HG02571 (cell line): ENCODE data around the gene UBE2H.
"Not testable (repeated sequence)": the region's sequence is repeated elsewhere in the genome, so short reads cannot be mapped to it uniquely, and the experiment has no call there.

ENCODE experiments used
- ATAC-seq: cut with Tn5 transposase; IDR thresholded peaks from one replicate; pipeline ENCODE4 v1.9.1; 2021; ENCODE audit warnings: mild to moderate bottlenecking, moderate library complexity; ENCODE audit not compliant: unreplicated experiment

UBE2H gene

DNA sequence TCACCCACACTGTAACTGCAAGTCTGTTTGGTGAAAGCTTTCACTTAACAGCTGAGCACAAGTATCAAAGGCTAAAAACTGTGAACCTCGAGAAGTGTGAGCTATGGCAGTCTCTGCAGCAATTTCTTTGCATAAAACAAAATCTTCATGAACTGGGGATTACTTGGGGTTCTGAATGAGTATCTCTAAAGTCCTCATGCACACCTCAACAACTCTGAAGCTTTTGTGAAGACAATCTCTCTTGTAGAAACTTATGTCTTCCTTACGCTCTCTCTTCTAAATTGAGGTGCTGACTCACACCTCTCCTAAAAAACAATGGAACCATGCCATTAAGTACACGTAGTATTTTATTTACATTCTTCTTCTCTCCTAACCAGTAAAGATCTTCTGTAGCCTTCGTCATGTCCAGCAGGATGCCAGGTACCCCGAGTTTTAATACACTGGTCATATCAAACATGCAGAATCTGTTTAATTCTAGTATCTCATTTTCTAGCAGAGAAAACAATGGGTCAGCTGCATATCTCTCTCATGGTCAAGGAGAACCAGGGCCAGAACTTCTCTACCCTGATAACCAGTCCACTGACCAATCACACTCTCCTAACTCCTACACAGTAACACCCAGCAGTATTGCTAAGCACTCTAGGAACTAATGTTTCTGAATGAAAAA lies 76.9 kb downstream of the UBE2H start:
- no peak for ATAC-seq

GRCh38 chr7:129875160-129875559 lies 77.6 kb downstream of the UBE2H start:
- no peak for ATAC-seq

GRCh38 chr7:129874722-129875121 lies 78.0 kb downstream of the UBE2H start:
- no peak for ATAC-seq

- no peak for ATAC-seq
Observed at GRCh38 chr7:129872054-129872453, 80.7 kb downstream of the UBE2H start.

DNA sequence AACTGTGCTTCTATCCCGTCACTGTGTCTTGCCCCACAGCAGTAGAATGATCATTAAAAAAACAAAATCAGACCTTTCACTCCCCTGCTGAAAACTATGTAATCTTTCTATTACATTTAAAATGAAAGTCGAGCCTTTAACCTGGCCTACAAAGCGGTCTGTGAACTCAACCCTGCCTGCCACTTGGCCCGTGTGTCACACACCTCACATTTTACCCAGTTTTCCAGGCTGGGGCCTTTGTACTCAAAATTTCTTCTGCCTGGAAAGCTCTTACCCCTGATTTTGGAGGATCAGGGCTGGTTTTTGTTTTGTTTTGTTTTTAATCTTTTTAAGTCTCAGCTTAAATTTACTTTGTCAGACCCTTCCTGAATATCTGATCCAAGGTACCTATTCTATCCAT lies 82.1 kb downstream of the UBE2H start:
- ATAC-seq, result no peak

DNA sequence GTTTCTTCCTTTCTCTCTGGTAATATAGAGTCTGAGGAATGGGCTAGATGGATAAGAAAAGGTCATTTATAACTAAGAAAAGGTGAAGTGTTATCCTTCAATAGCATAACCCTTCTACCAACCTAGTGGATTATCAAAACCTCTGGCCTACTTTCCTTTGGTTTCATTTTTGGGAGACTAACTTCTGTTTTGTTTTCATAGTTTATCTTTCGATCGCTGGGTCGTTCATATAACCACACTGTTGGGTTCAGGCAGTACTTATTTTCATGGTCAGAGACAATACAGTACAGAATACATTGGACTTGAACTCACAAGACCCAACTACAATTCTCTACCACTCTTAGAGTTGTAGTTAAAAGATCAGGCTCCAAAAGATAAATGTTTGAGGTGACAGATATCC lies 86.5 kb downstream of the UBE2H start:
- ATAC-seq, result no peak

DNA sequence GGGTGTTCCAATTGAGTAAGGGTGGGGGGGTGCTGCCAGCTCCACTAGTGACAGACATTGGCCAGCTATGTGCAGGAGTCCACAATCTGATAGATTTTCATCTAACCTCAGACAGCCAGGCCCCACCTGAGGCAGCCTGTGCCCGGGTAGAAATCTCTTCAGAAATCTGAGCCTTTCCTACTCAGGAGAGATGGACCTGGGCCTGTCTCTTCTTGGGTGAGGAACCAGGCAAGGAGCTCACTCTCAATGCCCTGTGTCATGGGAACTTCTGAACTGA lies 86.9 kb downstream of the UBE2H start:
- no peak for ATAC-seq

- no peak for ATAC-seq
Observed at GRCh38 chr7:129865093-129865924, 87.5 kb downstream of the UBE2H start.

DNA sequence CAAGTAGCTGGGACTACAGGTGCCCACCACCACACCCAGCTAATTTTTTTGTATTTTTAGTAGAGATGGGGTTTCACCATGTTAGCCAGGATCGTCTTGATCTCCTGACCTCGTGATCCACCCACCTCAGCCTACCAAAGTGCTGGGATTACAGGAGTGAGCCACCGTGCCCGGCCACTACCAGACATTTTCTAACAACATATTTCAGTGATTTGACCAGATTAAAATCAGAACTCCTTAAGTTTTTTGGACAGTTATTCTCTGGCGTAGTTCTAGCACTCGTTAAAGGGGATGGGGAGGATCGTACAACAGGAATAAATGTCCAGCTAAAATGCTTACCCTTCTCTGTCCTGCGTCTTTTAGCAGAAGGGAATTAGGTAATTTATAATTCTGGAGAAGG lies 88.1 kb downstream of the UBE2H start:
- ATAC-seq, result not testable (repeated sequence)

- no peak for ATAC-seq
Observed at GRCh38 chr7:129864042-129864441, 88.7 kb downstream of the UBE2H start.

- no peak for ATAC-seq
Observed at GRCh38 chr7:129862682-129863081, 90.1 kb downstream of the UBE2H start.

DNA sequence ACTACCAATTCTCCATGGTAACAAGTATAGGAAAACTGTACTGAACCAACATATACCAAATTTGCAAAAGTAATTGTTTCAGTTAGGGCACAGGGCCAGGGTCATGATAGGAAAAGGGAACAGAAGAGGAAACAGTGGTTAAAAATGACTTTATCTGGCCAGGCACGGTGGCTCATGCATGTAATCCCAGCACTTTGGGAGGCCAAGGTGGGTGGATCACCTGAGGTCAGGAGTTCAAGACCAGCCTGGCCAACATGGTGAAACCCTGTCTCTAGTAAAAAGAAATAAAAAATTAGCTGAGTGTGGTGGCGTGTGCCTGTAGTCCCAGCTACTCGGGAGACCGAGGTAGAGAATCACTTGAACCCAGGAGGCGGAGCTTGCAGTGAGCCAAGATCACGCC lies 92.0 kb downstream of the UBE2H start:
- ATAC-seq, result not testable (repeated sequence)

DNA sequence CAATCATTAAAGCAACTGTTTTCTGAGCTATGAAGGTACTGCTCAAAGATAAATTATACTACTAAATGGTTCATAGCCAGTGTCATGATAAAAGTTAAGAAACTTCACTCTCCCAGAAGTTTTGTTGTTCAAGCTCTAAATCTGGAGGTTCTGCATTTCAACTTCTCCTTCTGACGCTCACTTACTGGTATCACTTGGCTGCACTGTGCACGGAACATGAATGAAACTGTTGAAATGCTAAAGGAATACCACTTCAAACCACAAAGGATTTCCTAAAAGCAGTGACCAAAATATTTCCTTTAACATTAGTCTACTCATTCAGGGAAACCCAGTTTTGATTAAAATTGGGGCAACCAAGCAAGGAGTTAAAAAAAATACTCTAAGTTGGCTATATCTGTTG lies 93.6 kb downstream of the UBE2H start:
- ATAC-seq, result no peak

DNA sequence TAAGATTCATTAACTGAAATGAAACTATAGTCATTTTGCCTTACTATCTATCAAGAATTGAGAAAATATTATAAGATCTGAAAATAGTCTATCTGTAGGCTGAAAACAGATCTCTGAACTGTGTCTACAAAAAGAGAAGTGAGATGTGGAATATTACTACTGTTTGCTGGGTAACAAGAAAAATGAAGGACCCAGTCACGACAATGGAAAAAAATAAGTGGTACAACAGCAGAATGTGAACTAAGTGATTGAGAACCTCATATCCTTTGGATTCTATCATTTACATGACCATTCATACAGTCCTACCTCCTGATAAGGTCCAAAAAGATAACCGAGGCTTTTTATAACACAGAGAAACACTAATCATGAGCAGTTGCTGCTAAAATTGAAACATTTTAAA lies 94.3 kb downstream of the UBE2H start:
- ATAC-seq, result no peak

- no peak for ATAC-seq
Observed at GRCh38 chr7:129857313-129857712, 95.4 kb downstream of the UBE2H start.

DNA sequence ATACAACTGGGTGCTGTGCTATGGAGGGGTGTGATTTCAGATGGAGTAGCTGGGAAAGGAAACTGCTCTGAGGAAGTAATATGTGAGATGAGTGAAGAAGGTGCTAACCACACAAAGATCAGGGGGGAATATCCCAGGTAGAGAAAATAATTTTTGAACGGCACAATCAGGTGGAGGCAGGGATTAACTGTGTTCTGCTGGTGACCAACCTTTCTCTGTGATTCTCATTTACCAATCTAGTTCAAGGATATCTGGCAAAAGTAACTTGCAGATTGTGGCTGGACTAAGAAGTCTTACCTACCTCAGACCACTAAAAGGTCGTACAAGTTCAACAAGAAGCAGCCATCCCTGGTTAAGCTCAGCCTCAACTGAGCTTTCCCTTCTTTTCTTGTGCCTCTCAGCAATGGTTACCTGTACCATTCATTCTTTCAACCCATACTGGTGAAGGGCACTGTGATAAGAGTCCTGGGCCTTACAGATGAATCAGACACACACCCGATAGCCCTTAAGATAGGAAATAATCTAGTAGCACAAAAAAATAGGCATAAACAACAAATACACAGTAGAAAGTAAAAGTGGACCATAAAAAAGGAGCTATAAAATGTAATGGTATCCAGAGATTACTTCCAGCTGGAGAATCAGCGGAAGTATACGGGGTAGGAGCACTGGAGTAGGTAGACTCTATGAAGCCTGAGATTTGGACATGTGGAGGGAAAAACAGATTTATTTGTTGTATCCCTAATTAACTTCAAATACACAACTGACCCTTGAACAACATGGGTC lies 96.6 kb downstream of the UBE2H start:
- ATAC-seq, result no peak

DNA sequence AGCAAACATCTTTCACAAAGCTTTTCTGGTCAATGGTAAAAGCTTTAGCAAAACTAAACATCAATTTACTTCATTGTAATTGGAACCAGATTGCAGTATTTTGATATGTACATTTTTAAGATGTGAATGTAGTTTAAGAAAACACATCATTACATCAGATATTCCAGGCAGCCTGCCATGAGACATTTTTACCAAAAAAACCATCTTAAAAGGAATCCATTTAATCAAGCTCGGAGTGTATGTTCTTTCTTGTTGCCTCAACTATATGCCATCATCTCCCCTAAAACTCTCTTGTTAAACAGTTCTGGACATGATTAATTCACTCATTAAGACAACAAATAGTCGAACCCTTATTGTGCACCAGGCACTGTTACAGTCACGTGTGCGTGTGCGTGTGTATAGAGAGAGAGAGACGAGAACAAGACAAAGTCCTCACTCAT lies 97.5 kb downstream of the UBE2H start:
- ATAC-seq, result no peak

DNA sequence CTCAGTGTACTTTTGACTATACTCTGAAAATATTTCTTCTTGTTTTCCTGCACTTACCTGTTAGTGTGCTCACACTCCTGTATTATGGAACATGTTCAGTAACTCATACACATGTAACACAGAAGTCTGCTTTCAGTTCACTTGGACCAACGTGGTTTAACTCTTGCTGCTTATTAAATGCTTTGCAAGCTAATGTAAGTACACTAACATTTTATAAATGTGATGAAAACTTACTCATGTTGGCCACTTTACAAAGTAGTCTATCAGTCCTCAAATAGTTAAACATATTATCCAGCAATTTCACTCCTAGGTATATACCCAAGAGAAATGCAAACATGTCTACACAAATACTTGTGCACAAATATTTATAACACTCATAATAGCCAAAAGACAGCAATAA lies 98.4 kb downstream of the UBE2H start:
- ATAC-seq, result no peak

GRCh38 chr7:129853661-129854268 lies 99.0 kb downstream of the UBE2H start:
- no peak for ATAC-seq

DNA sequence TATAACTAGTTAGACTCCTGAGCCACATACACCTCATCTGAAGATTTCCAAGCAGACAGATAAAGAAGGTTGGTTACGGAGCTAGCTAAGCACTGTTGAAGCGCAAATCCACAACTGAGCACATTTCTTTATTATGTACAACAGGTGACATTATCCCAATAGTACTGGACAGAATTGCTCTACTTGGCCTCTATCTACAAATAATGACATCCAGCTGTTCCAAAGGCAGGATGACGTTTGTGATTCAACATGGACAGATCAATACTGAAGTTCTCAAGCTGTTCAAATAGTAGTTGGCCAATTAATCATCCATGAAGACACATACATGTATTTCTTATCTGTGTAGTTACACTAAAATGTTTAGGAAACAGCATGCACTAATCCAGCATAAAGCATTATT lies 101.0 kb downstream of the UBE2H start:
- no peak for ATAC-seq

DNA sequence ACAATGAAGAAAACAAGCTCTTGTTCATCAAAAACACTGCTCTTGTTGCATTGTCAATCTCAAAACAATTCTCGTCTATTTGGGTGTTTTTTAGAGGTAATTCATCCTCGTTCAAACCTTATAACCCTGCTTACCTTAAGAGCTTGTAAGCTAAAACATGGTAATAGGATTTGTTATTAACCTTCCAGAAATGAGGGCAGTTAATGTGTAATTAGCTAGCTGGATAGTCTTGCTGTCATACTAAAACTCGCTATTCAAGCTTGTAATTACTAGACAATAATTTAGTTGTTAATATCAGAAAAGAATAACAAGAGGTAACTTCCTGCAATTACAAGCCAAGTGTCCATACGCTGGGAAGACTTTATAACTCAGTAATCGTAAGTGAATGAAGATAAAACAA lies 101.6 kb downstream of the UBE2H start:
- no peak for ATAC-seq

DNA sequence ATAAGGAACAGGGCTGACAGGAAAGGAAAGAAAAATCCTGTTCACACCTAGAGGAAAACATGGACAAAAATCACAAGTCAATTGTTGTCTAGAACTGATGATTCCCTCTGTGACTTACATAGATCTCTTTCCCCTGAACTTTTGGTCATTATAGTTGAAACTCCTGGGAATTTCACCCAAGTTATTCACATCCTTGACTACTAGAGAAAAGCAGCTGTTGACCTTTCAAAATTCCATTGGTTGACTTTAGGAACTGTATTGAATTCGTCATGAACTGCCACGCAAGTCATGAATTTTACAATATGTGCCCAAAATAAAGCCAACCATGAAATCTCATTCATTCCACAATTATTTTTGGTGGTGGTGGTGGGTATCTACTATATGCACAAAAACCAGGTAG lies 104.3 kb downstream of the UBE2H start:
- no peak for ATAC-seq
